ENCODE results near the gene C5orf15. TPM values are rescaled to one million over a fixed set of nuclear protein-coding genes. Genes with fewer than 3 reads are reported as not detected.
A peak's percentile ranks its signal among the peaks of the same experiment; 100 is the strongest.

The C5orf15 gene
- total RNA-seq, 1 donor from 2014 or later, result 31.1 TPM

GRCh38 chr5:133930813-133931090, 37.7 kb downstream of the C5orf15 start:
- peaks cover 15% of the 10 kb centered on the region for H3K4me1 ChIP-seq
- H3K27me3 ChIP-seq (ENCODE audit: low read depth), result peaks cover 4% of the 10 kb centered on the region
- no peaks in the 10 kb centered on the region for H3K36me3 ChIP-seq
- DNase-seq, result no peak
- TF ChIP-seq, protein P1, sequence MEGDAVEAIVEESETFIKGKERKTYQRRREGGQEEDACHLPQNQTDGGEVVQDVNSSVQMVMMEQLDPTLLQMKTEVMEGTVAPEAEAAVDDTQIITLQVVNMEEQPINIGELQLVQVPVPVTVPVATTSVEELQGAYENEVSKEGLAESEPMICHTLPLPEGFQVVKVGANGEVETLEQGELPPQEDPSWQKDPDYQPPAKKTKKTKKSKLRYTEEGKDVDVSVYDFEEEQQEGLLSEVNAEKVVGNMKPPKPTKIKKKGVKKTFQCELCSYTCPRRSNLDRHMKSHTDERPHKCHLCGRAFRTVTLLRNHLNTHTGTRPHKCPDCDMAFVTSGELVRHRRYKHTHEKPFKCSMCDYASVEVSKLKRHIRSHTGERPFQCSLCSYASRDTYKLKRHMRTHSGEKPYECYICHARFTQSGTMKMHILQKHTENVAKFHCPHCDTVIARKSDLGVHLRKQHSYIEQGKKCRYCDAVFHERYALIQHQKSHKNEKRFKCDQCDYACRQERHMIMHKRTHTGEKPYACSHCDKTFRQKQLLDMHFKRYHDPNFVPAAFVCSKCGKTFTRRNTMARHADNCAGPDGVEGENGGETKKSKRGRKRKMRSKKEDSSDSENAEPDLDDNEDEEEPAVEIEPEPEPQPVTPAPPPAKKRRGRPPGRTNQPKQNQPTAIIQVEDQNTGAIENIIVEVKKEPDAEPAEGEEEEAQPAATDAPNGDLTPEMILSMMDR (IDR thresholded peaks at IDR 0.05), result no peak
- peak overlapping the region; percentile 27 for H3K4me3 ChIP-seq
- no peaks in the 10 kb centered on the region for H3K9me3 ChIP-seq
- H3K27ac ChIP-seq, result no peak overlapping the region
- no peak for ATAC-seq
- intact Hi-C loops (cut with DNase I), result no loop called here

GRCh38 chr5:133930061-133930812, 38.2 kb downstream of the C5orf15 start:
- H3K27me3 ChIP-seq (ENCODE audit: low read depth), result peaks cover 4% of the 10 kb centered on the region
- intact Hi-C loops (cut with DNase I), result no loop called here
- H3K9me3 ChIP-seq, result no peaks in the 10 kb centered on the region
- H3K4me3 ChIP-seq, result peak overlapping the region; percentile 27
- peaks cover 15% of the 10 kb centered on the region for H3K4me1 ChIP-seq
- ATAC-seq, result peak in 1 of 2 donors; percentile 19
- TF ChIP-seq, protein P1 (IDR thresholded peaks at IDR 0.05), result no peak
- no peak overlapping the region for H3K27ac ChIP-seq
- DNase-seq, result no peak
- H3K36me3 ChIP-seq, result no peaks in the 10 kb centered on the region

GRCh38 chr5:133928587-133929393, 39.6 kb downstream of the C5orf15 start:
- peaks cover 4% of the 10 kb centered on the region for H3K27me3 ChIP-seq (ENCODE audit: low read depth)
- DNase-seq (no peak), ATAC-seq (no peak)
- no peak overlapping the region for H3K4me3 ChIP-seq
- no peak overlapping the region for H3K27ac ChIP-seq
- TF ChIP-seq, protein P1 (IDR thresholded peaks at IDR 0.05), result no peak
- H3K4me1 ChIP-seq, result peaks cover 15% of the 10 kb centered on the region
- no peaks in the 10 kb centered on the region for H3K9me3 ChIP-seq
- H3K36me3 ChIP-seq, result no peaks in the 10 kb centered on the region
- intact Hi-C loops (cut with DNase I), result no loop called here

- Histone ChIP-seq H3K27me3 (ENCODE audit: low read depth) (peaks cover 4% of the 10 kb centered on the region), H3K4me1 (peaks cover 8% of the 10 kb centered on the region), H3K4me3 (no peak overlapping the region), H3K9me3 (no peaks in the 10 kb centered on the region), H3K27ac (no peak overlapping the region), H3K36me3 (no peaks in the 10 kb centered on the region)
- ATAC-seq (no peak), DNase-seq (no peak)
- intact Hi-C loops (cut with DNase I), result no loop called here
- TF ChIP-seq, protein P1 (IDR thresholded peaks at IDR 0.05), result no peak
Observed at GRCh38 chr5:133927300-133928180, 40.9 kb downstream of the C5orf15 start.

All from lower lobe of right lung (tissue), 2 donors.